ENCODE data around the gene BCAS3.
"Not testable (repeated sequence)": the region's sequence is repeated elsewhere in the genome, so short reads cannot be mapped to it uniquely, and the experiment has no call there.

The BCAS3 gene

GRCh38 chr17:61005958-61006357, 328.3 kb downstream of the BCAS3 start:
- not testable (repeated sequence) for DNase-seq (ENCODE audit: low spot score)

- DNase-seq (ENCODE audit: low spot score), result no peak
These were observed 330.3 kb downstream of the BCAS3 start for GRCh38 chr17:61007980-61008379.

GRCh38 chr17:61009663-61010062, 332.0 kb downstream of the BCAS3 start:
- DNase-seq (ENCODE audit: low spot score), result no peak

GRCh38 chr17:61010661-61011170, 333.1 kb downstream of the BCAS3 start:
- no peak for DNase-seq (ENCODE audit: low spot score)

- DNase-seq (ENCODE audit: low spot score), result no peak
These were observed 333.6 kb downstream of the BCAS3 start for GRCh38 chr17:61011251-61011650.

- DNase-seq (ENCODE audit: low spot score), result no peak
These were observed 338.3 kb downstream of the BCAS3 start for GRCh38 chr17:61015966-61016365.

- DNase-seq (ENCODE audit: low spot score), result no peak
These were observed 339.8 kb downstream of the BCAS3 start for GRCh38 chr17:61017317-61018006.

- no peak for DNase-seq (ENCODE audit: low spot score)
These were observed 341.3 kb downstream of the BCAS3 start for GRCh38 chr17:61018938-61019337.

- no peak for DNase-seq (ENCODE audit: low spot score)
These were observed 346.3 kb downstream of the BCAS3 start for GRCh38 chr17:61023996-61024395.

GRCh38 chr17:61026818-61027217, 349.2 kb downstream of the BCAS3 start:
- no peak for DNase-seq (ENCODE audit: low spot score)

GRCh38 chr17:61029181-61029580, 351.5 kb downstream of the BCAS3 start:
- no peak for DNase-seq (ENCODE audit: low spot score)

- no peak for DNase-seq (ENCODE audit: low spot score)
These were observed 363.0 kb downstream of the BCAS3 start for GRCh38 chr17:61040666-61041065.

GRCh38 chr17:61042348-61042747, 364.7 kb downstream of the BCAS3 start:
- DNase-seq (ENCODE audit: low spot score), result not testable (repeated sequence)

- no peak for DNase-seq (ENCODE audit: low spot score)
These were observed 369.9 kb downstream of the BCAS3 start for GRCh38 chr17:61047515-61047914.

- no peak for DNase-seq (ENCODE audit: low spot score)
These were observed 370.9 kb downstream of the BCAS3 start for GRCh38 chr17:61048376-61049106.

GRCh38 chr17:61053469-61053868, 375.8 kb downstream of the BCAS3 start:
- DNase-seq (ENCODE audit: low spot score), result no peak

GRCh38 chr17:61054436-61054835, 376.8 kb downstream of the BCAS3 start:
- DNase-seq (ENCODE audit: low spot score), result no peak

GRCh38 chr17:61057257-61057656, 379.6 kb downstream of the BCAS3 start:
- DNase-seq (ENCODE audit: low spot score), result no peak

- DNase-seq (ENCODE audit: low spot score), result no peak
These were observed 380.4 kb downstream of the BCAS3 start for GRCh38 chr17:61058066-61058465.

GRCh38 chr17:61063528-61063927, 385.9 kb downstream of the BCAS3 start:
- no peak for DNase-seq (ENCODE audit: low spot score)

- DNase-seq (ENCODE audit: low spot score), result no peak
These were observed 386.7 kb downstream of the BCAS3 start for GRCh38 chr17:61064087-61064951.

GRCh38 chr17:61065263-61065773, 387.7 kb downstream of the BCAS3 start:
- no peak for DNase-seq (ENCODE audit: low spot score)
